HL-60 (cell line): ENCODE measurements around the gene LRRC58.

Experiments
- DNase-seq, 2 experiments: peaks; one replicate each; pipeline ENCODE4 v3.0.0-alpha.2; 2010 to 2020; ENCODE audit warnings: low read depth in 1 of 2, low spot score in 1 of 2
- H3K27ac ChIP-seq: fragments of 250-450 bp; sonication (Bioruptor Pico); replicated peaks from 2 replicates; pipeline ENCODE4 v1.5.1; 2020; ENCODE audit warnings: mild to moderate bottlenecking, moderate library complexity
- H3K27me3 ChIP-seq: fragments of 250-450 bp; sonication (Bioruptor Pico); 2 replicates; pipeline ENCODE4 v1.5.1; 2021; ENCODE audit warnings: mild to moderate bottlenecking, moderate library complexity; ENCODE audit not compliant: insufficient read depth, poor library complexity, severe bottlenecking
- H3K4me3 ChIP-seq: replicated peaks from 2 replicates; pipeline ENCODE4 v1.5.1; 2011; ENCODE audit warnings: mild to moderate bottlenecking, control low read depth, low read length; ENCODE audit not compliant: insufficient read depth
- CTCF ChIP-seq: IDR thresholded peaks from one replicate; pipeline ENCODE4 v1.5.1; 2011; ENCODE audit warnings: low read length, control low read depth, inconsistent platforms; ENCODE audit not compliant: insufficient read depth
- GABPA ChIP-seq: IDR thresholded peaks from 2 replicates; pipeline ENCODE4 v1.6.1; 2012; ENCODE audit warnings: low read depth
- POLR2AphosphoS5 ChIP-seq: IDR thresholded peaks from 2 replicates; pipeline ENCODE4 v1.6.1; 2012; ENCODE audit warnings: low read depth
- REST ChIP-seq: IDR thresholded peaks from 2 replicates; pipeline ENCODE4 v1.6.1; 2012; ENCODE audit warnings: low read depth; ENCODE audit not compliant: insufficient replicate concordance
- SPI1 ChIP-seq: IDR thresholded peaks from 2 replicates; pipeline ENCODE4 v1.6.1; 2012; ENCODE audit warnings: low read depth, mild to moderate bottlenecking, borderline replicate concordance

Gene LRRC58

GRCh38 chr3:120364821-120365220 is 15.7 kb upstream of the LRRC58 start:
- TF ChIP-seq REST = no peak
- no peak for TF ChIP-seq CTCF
- TF ChIP-seq GABPA = no peak
- TF ChIP-seq POLR2AphosphoS5 = no peak
- TF ChIP-seq SPI1 = no peak
- Histone ChIP-seq H3K27ac (no peak overlapping the region), H3K27me3 (peaks cover 2% of the 10 kb centered on the region), H3K4me3 (no peak overlapping the region)
- no peak for DNase-seq

GRCh38 chr3:120364101-120364500 is 14.9 kb upstream of the LRRC58 start:
- peaks cover 2% of the 10 kb centered on the region for H3K27me3 ChIP-seq
- no peak overlapping the region for H3K4me3 ChIP-seq
- TF ChIP-seq CTCF = no peak
- no peak for TF ChIP-seq GABPA
- no peak for TF ChIP-seq REST
- TF ChIP-seq SPI1 = no peak
- TF ChIP-seq POLR2AphosphoS5 = no peak
- DNase-seq = no peak
- H3K27ac ChIP-seq = no peak overlapping the region

GRCh38 chr3:120357807-120358206 is 8.7 kb upstream of the LRRC58 start:
- TF ChIP-seq POLR2AphosphoS5 (no peak), SPI1 (no peak), GABPA (no peak), REST (no peak), CTCF (no peak)
- H3K27ac ChIP-seq = no peak overlapping the region

More at GRCh38 chr3:120357807-120358206, 8.7 kb upstream of the LRRC58 start:
- Histone ChIP-seq H3K4me3 (no peak overlapping the region), H3K27me3 (no peaks in the 10 kb centered on the region)
- no peak for DNase-seq
